ENCODE results near the gene DLX6.

The DLX6 gene

DNA sequence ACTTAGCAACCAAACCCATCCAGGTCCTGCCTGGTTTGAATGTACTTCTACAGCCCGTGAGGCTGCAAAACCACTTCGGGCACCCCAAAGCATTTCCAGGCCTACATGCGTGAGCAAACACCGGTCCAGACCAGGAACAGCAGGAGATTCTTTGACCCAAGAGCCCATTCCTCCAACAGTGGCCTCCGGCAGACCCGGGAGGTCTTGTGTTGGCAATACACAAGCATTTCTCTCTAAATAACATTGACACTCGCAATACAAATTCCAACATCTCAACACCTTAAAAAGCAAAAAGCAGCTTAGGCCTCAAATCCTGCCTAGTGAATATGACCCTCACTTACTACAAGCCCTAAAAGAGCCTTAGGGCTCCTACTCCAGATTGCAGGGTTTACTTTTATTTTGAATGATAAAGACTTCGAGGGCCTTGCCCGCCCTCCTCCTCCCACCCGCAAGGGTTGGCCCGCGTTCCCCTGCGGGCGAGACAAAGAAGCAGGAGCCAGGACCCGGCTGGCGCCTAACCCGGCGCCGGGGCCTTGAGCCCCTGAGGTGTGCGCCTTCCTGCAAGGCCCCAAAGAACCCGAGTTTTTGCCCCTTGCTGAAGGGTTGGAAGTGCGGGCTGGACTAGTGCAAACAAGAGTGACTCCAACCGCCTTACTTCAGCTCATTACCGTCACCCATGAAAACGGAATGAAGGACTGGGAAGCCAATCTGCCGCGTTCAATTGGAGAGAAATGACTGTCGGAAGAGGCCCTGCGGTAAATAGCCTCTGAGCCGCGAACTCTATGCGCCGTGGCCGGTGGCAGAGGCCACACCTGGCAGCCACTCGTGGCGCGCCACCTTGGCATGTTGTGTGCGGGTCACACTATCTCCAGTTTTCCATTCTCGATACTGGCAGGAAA is 3.4 kb upstream of the DLX6 start:
- H3K27ac ChIP-seq = no peak overlapping the region

DNA sequence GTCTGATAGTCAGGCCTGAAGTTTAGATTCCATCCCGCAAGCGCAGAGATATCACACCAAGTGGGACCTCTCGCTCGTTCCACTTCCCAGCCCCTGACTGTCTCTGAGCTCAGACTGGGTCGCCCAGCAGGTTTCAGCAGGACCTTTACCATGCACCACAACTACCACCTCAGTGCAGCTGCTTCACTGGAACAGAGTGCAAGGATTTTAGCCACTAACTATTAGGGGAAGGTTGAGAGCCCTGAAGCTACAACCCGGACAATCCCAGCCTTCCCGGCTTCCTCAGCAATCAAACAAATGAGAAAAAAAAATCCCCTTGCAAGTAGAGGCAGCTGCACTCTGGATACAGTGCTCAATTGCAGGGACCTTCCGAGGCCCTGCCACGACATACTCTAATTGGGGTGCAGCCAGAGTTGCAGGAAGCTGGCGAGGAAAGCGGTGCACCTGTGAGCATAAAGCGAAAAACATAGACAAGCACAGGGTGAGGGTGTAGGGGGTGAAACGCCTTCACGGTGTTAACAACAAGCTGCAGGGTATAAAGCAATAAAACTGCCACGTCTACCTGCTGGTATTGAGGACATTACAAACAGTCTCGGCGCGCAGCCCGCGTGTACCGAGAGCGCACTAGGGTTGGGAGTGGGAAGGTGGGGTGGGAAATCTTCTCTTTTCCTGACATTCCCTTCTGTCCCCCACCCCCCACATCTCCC is 2.6 kb upstream of the DLX6 start:
- no peak overlapping the region for H3K27ac ChIP-seq
- TF ChIP-seq CTCF (IDR thresholded peaks at IDR 0.05) = no peak
- TF ChIP-seq ZFX (IDR thresholded peaks at IDR 0.05; ENCODE audit: borderline replicate concordance) = no peak

More for the DNA sequence above, 3.4 kb upstream of the DLX6 start:
- no peak for TF ChIP-seq ZFX (IDR thresholded peaks at IDR 0.05; ENCODE audit: borderline replicate concordance)
- TF ChIP-seq CTCF (IDR thresholded peaks at IDR 0.05) = no peak

GRCh38 chr7:97003262-97004246 is 1.8 kb upstream of the DLX6 start:
- TF ChIP-seq ZFX (IDR thresholded peaks at IDR 0.05; ENCODE audit: borderline replicate concordance) (no peak), CTCF (IDR thresholded peaks at IDR 0.05) (no peak)
- no peak overlapping the region for H3K27ac ChIP-seq

GRCh38 chr7:97004247-97005182 is 838 bp upstream of the DLX6 start:
- no peak overlapping the region for H3K27ac ChIP-seq
- TF ChIP-seq CTCF (IDR thresholded peaks at IDR 0.05) = no peak
- TF ChIP-seq ZFX (IDR thresholded peaks at IDR 0.05; ENCODE audit: borderline replicate concordance) = no peak

DNA sequence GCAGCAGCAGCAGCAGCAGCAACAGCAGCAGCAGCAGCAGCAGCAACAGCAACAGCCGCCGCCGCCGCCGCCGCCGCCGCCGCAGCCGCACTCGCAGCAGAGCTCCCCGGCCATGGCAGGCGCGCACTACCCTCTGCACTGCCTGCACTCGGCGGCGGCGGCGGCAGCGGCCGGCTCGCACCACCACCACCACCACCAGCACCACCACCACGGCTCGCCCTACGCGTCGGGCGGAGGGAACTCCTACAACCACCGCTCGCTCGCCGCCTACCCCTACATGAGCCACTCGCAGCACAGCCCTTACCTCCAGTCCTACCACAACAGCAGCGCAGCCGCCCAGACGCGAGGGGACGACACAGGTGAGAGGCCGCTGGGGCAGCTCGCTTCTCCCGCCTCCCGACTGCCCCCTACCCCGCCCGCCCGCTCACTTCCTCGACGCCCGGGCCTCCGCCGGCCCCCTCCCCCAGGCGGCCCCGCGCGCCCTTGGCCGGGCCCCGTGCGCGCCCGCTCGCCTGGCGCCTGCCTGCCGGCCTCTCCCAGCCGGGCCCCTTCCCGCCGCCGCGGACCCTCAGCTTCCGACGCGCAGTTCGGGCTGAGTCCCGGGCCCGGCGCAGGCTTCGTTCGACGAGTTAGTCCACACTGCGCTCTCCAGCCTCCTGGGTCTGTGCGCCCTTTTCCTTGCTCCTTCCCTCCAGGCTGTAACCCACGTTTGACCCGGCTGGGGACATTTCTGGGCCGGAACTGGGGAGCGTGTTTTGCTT is 882 bp downstream of the DLX6 start:
- TF ChIP-seq ZFX (IDR thresholded peaks at IDR 0.05; ENCODE audit: borderline replicate concordance) (no peak), CTCF (IDR thresholded peaks at IDR 0.05) (no peak)
- no peak overlapping the region for H3K27ac ChIP-seq
